ENCODE data around the gene PNKP.

Gene PNKP

DNA sequence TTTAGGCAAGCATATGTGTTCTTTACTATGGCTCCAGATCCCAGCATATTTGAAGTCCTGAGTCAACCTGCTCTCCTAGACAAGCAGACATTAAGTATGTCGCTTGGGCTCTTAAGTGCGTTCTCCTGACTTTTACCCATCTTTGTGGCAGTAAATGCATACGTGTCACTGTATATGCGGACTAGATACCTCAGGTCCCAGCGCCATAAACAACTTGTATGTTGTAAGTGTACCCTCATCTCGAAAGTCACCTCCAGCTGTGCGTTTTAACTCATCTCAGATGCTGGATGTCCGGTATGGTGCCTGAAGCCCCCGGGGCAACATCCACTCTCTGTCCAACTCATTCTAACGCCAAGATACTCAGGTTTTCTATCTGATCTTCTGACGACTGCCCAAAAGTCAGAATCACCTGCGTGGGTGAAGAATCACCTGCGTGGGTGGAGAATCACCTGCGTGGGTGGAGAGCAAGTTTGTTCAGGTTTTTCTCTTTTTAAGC is 14.7 kb downstream of the PNKP start:
- Histone ChIP-seq H3K27ac (no peak overlapping the region), H3K36me3 (peaks cover 53% of the 10 kb centered on the region), H3K27me3 (ENCODE audit: insufficient read depth, low read depth, severe bottlenecking) (no peaks in the 10 kb centered on the region), H3K4me3 (ENCODE audit: low read depth, low read length) (peak overlapping the region; percentile 70; the same call in 1 of the 2 replicates), H3K9me3 (ENCODE audit: severe bottlenecking) (no peaks in the 10 kb centered on the region)
- TF ChIP-seq, protein P1, sequence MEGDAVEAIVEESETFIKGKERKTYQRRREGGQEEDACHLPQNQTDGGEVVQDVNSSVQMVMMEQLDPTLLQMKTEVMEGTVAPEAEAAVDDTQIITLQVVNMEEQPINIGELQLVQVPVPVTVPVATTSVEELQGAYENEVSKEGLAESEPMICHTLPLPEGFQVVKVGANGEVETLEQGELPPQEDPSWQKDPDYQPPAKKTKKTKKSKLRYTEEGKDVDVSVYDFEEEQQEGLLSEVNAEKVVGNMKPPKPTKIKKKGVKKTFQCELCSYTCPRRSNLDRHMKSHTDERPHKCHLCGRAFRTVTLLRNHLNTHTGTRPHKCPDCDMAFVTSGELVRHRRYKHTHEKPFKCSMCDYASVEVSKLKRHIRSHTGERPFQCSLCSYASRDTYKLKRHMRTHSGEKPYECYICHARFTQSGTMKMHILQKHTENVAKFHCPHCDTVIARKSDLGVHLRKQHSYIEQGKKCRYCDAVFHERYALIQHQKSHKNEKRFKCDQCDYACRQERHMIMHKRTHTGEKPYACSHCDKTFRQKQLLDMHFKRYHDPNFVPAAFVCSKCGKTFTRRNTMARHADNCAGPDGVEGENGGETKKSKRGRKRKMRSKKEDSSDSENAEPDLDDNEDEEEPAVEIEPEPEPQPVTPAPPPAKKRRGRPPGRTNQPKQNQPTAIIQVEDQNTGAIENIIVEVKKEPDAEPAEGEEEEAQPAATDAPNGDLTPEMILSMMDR (IDR thresholded peaks at IDR 0.05; ENCODE audit: low read depth, low read length), result no peak
- DNase-seq, result no peak

DNA sequence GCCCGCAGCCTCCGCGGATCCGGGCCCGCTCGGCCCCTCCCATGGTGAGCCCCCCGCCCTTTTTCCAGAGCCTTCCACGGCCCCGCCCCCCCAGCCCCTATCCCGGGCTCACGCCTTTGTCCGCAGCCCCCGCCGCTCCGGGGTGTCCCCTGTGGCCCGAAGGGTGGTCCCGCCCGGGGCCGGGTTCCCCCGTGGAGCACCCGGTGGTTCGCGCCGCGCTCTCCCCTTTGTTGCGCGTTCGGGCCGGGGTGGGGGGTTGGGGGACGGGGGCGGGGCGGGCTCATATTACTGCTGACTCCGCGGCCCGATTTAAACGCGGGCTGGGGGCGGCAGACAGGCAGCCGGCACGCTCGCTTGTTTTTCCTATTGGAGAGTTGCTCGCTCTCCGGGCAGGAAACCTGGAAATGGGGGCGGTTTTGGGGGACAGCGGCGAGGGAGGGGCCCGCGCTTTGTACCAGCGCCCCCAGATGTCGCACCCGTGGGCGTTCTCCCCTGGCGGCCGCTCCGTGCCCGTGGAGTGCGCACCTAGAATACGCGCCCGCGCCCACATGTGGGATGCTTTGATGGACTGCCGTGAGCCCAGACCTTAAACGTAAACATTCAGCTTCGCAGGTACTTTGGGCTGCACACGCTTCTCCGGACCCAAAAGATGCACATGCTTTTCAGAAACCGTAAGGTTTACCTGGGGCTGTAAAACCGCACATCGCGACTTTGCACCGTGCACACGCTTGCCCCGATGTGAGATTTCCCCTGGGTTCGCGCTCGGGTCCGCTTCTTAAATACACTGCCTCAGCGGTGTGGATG is 15.7 kb downstream of the PNKP start:
- Histone ChIP-seq H3K4me3 (ENCODE audit: low read depth, low read length) (peak overlapping the region; percentile 70), H3K9me3 (ENCODE audit: severe bottlenecking) (no peaks in the 10 kb centered on the region), H3K27ac (peak overlapping the region; percentile 96), H3K36me3 (peaks cover 42% of the 10 kb centered on the region), H3K27me3 (ENCODE audit: insufficient read depth, low read depth, severe bottlenecking) (no peaks in the 10 kb centered on the region)
- TF ChIP-seq, protein P1 (IDR thresholded peaks at IDR 0.05; ENCODE audit: low read depth, low read length), result no peak
- peak; percentile 50 for DNase-seq

DNA sequence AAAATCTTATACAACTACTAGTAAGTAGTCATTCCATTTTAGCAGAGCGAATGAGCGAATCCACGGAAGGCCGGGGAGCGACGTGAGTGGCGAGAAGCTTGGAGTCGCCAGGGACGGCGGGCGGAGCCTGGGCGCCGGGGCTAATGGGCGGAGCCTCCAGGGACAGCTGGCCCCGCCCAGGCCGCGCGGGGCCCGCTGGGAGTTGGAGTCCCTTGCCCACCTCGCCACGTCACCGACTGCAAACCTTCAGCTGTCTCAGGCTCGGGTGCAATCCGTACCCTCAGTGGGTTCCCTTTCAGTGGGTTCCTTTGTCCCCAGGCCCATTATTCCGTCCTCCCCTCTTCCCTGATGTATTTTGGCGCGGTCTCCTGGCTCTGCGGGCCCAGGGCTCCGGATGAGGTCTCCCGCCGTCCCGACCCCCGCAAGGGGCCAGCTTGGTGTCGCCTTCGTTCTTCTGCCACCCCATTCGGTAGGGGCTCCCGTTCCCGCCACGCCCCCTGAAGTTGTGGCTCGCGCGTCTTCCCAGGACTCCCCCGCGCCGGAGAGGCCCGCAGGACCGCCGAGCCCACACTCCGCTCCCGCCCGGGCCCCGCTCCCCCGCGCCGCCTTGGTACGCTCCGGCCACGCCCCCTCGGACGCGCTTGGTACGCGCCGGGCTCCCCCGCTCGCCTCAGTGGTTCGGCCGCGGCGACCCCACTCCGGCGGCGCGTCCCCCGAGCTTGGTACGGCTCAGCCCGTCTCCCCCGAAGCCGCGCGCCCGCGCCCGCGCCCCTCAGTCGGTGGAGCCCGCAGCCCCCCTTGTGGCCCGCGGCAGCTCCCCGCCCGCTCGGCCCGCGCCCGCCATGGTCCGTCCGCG is 16.7 kb downstream of the PNKP start, which contains the start of gene PTOV1:
PTOV1 (plus strand) TSS at position 673 of the 856 bp plus-strand sequence.
- Histone ChIP-seq H3K27ac (peak within 1 kb of the TSS; percentile 96), H3K36me3 (peaks cover 33% of the 10 kb centered on the region), H3K4me3 (ENCODE audit: low read depth, low read length) (peak within 1 kb of the TSS; percentile 70), H3K9me3 (ENCODE audit: severe bottlenecking) (no peaks in the 10 kb centered on the region), H3K27me3 (ENCODE audit: insufficient read depth, low read depth, severe bottlenecking) (no peaks in the 10 kb centered on the region)
- peak; percentile 86 for DNase-seq
- TF ChIP-seq, protein P1 (IDR thresholded peaks at IDR 0.05; ENCODE audit: low read depth, low read length), result no peak

DNA sequence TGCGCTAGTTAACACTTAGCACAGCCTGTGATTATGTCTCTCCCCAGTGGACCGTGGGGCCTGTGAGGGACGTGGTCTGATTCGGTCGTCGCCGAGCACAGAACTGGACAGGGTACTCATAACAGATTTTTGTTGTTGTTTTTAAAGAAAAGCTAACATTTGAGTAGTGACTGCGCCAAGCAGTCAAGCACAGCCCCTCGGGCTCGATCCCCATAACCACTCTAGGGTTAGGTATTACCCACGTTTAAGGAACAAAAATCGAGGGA is 17.2 kb downstream of the PNKP start:
- Histone ChIP-seq H3K27ac (peak overlapping the region; percentile 96), H3K36me3 (peaks cover 27% of the 10 kb centered on the region), H3K4me3 (ENCODE audit: low read depth, low read length) (peak overlapping the region; percentile 70), H3K27me3 (ENCODE audit: insufficient read depth, low read depth, severe bottlenecking) (no peaks in the 10 kb centered on the region), H3K9me3 (ENCODE audit: severe bottlenecking) (no peaks in the 10 kb centered on the region)
- TF ChIP-seq, protein P1 (IDR thresholded peaks at IDR 0.05; ENCODE audit: low read depth, low read length), result no peak
- DNase-seq, result no peak

DNA sequence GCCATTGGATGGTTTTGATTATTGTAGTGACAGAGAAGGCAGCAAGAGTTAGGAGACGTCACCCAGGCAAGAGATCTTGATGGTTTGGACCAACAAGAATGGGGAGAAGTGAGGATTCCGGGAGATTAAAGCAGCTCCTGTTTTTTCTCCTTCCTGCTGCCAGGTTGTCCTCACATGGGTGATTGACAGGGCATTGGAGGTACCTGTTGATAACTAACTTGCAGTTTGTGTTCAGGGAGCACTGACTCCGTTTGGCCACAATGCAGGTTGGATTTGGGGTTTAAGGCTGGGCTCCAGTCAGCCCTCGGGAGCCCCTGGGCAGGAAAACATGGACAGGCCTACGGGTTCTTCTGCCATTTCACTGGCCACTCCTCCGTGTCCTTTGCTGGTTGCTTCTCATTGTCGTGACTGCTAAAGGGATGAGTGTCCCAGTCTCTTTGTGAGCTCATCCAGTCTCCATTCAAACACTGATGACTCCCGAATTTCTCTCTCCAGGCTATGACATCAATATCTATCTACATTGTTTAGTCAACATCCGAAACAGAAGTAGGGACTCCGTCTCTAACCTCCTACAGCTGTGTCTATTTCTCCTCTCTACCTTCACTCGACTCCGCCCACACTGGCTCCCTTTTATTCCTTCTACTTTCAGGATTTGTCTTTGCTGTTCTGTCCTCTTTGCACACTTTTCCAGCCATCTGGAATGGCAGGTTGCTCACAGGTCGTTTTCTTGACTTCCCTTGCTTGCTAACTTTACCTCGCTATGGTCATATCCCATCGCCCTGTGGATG is 17.7 kb downstream of the PNKP start:
- Histone ChIP-seq H3K27me3 (ENCODE audit: insufficient read depth, low read depth, severe bottlenecking) (no peaks in the 10 kb centered on the region), H3K9me3 (ENCODE audit: severe bottlenecking) (no peaks in the 10 kb centered on the region), H3K36me3 (peaks cover 22% of the 10 kb centered on the region), H3K4me3 (ENCODE audit: low read depth, low read length) (peak overlapping the region; percentile 70; the same call in 1 of the 2 replicates), H3K27ac (no peak overlapping the region; the same call in none of the 2 replicates)
- TF ChIP-seq, protein P1 (IDR thresholded peaks at IDR 0.05; ENCODE audit: low read depth, low read length), result no peak
- no peak for DNase-seq

Data from WERI-Rb-1 (cell line).